K562 (cell line): ENCODE results near the gene USP37. TPM values are rescaled to one million over a fixed set of nuclear protein-coding genes. Genes with fewer than 3 reads are reported as not detected.
A peak's percentile ranks its signal among the peaks of the same experiment; 100 is the strongest.

Experiments used
- BDP1 ChIP-seq: IDR thresholded peaks from 3 replicates; pipeline ENCODE4 v1.6.1; 2011; ENCODE audit not compliant: insufficient read length, insufficient read depth
- BRD9 ChIP-seq: fragments of 450-650 bp; IDR thresholded peaks from 2 replicates; pipeline ENCODE4 v1.6.1; 2018; ENCODE audit warnings: low read depth; ENCODE audit not compliant: partially characterized antibody
- HMG20A ChIP-seq: fragments of 450-650 bp; formaldehyde crosslinking; conservative IDR thresholded peaks from 2 replicates; pipeline ENCODE4 v1.4.0; 2020; ENCODE audit warnings: mild to moderate bottlenecking, mixed read lengths
- HNRNPUL1 ChIP-seq: fragments of 200-400 bp; formaldehyde crosslinking; IDR thresholded peaks from 2 replicates; pipeline ENCODE4 v1.6.1; 2017; ENCODE audit warnings: low read length
- JUN ChIP-seq, 2 experiments: sonication (generic) in 1 of 2; formaldehyde crosslinking in 1 of 2; IDR thresholded peaks; 2 replicates each; pipeline versions ENCODE4 v1.6.1 to v1.8.0; 2012 to 2022; ENCODE audit warnings: borderline replicate concordance in 2 of 2, mild to moderate bottlenecking in 2 of 2, improper control_type of control experiment in 1 of 2, low read depth in 1 of 2, low read length in 1 of 2, missing genetic modification reagents in 1 of 2
- JUND ChIP-seq, 2 experiments: IDR thresholded peaks; 2 replicates in 1 of 2; 3 replicates in 1 of 2; pipeline ENCODE4 v1.6.1; 2011; ENCODE audit warnings: borderline replicate concordance in 2 of 2, low read depth in 2 of 2, low read length in 2 of 2, improper control_type of control experiment in 1 of 2, missing biosample characterization in 1 of 2, missing genetic modification characterization in 1 of 2, missing genetic modification reagents in 1 of 2
- MAFF ChIP-seq: IDR thresholded peaks from 2 replicates; pipeline ENCODE4 v1.6.1; 2012; ENCODE audit warnings: low read length, improper control_type of control experiment
- MBD2 ChIP-seq: sonication (generic); IDR thresholded peaks from 2 replicates; pipeline ENCODE4 v1.6.1; 2016; ENCODE audit warnings: low read depth, borderline replicate concordance
- NR1H2 ChIP-seq: sonication (generic); formaldehyde crosslinking; IDR thresholded peaks from 2 replicates; pipeline ENCODE4 v1.4.0; 2020; ENCODE audit warnings: mild to moderate bottlenecking, missing genetic modification reagents
- RBFOX2 ChIP-seq: fragments of 200-400 bp; formaldehyde crosslinking; IDR thresholded peaks from 2 replicates; pipeline ENCODE4 v1.6.1; 2017; ENCODE audit warnings: low read depth, mild to moderate bottlenecking, low read length, moderate library complexity
- RBM34 ChIP-seq: fragments of 200-400 bp; formaldehyde crosslinking; IDR thresholded peaks from 2 replicates; pipeline ENCODE4 v1.6.1; 2018; ENCODE audit warnings: low read length, borderline replicate concordance; ENCODE audit not compliant: insufficient read depth
- SAFB ChIP-seq: fragments of 200-400 bp; formaldehyde crosslinking; IDR thresholded peaks from 2 replicates; pipeline ENCODE4 v1.6.1; 2017; ENCODE audit warnings: low read depth, low read length, borderline replicate concordance
- SLC30A9 ChIP-seq: fragments of 250-450 bp; sonication (Bioruptor Pico); IDR thresholded peaks from 2 replicates; pipeline ENCODE4 v1.8.0; 2022; ENCODE audit warnings: mild to moderate bottlenecking, moderate library complexity
- SMAD2 ChIP-seq: fragments of 150-350 bp; IDR thresholded peaks from 2 replicates; pipeline ENCODE4 v1.6.1; 2014; ENCODE audit warnings: low read depth, mild to moderate bottlenecking, low read length
- TCF3 ChIP-seq: sonication (generic); formaldehyde crosslinking; IDR thresholded peaks from 2 replicates; pipeline ENCODE4 v1.4.0; 2020; ENCODE audit warnings: mild to moderate bottlenecking, missing genetic modification reagents
- ZNF780A ChIP-seq: fragments of 250-450 bp; sonication (Bioruptor Pico); IDR thresholded peaks from 2 replicates; pipeline ENCODE4 v1.5.0; 2021; ENCODE audit warnings: mild to moderate bottlenecking
- ZSCAN32 ChIP-seq: fragments of 450-650 bp; formaldehyde crosslinking; IDR thresholded peaks from 2 replicates; pipeline ENCODE4 v1.4.0; 2020; ENCODE audit warnings: mild to moderate bottlenecking, moderate library complexity
- polyA plus RNA-seq, 8 experiments: library from polyadenylated mRNA; depleted of rRNA in 4 of 8; stranded (reverse) in 5 of 8; unstranded in 3 of 8; fragments of >200 nt; fragmentation: Nextera tagmentation in 2 of 8; fragmentation: Illumina TruSeq in 1 of 8; extraction: Ambion mirVana in 2 of 8; extraction: Trizol in 1 of 8; gene quantifications; 2 replicates each; pipeline versions ENCODE4 v1.2.1 to v1.2.3, GENCODE V29; 2011 to 2014; ENCODE audit warnings: inconsistent platforms in 1 of 8, missing spikeins in 1 of 8
- total RNA-seq, 7 experiments: library from RNA; depleted of rRNA in 6 of 7; stranded (reverse); fragments of >200 nt in 6 of 7; fragmentation: Illumina TruSeq in 2 of 7; extraction: Trizol in 2 of 7; gene quantifications; 2 replicates each; pipeline versions ENCODE4 v1.2.1 to v1.2.3, GENCODE V29; 2011 to 2021; ENCODE audit warnings: low replicate concordance in 1 of 7
- TF ChIP-seq, protein P1 (sequence below): fragments of 200-800 bp; sonication (Bioruptor generic); IDR thresholded peaks from 2 replicates; pipeline ENCODE4 v1.6.1; 2017; ENCODE audit warnings: missing genetic modification characterization, missing compliant biosample characterization
- TF ChIP-seq, protein P2 (sequence below): sonication (generic); formaldehyde crosslinking; IDR thresholded peaks from 2 replicates; pipeline ENCODE4 v1.8.0; 2022; ENCODE audit warnings: missing genetic modification reagents, mild to moderate bottlenecking, moderate library complexity, borderline replicate concordance
- TF ChIP-seq, protein P3 (sequence below): sonication (generic); formaldehyde crosslinking; IDR thresholded peaks from 2 replicates; pipeline ENCODE4 v1.8.0; 2022; ENCODE audit warnings: mild to moderate bottlenecking, missing genetic modification reagents

The USP37 gene
- total and polyA plus RNA-seq, 9 of the 15 experiments (the other 6 are each of a cell fraction or from before 2014, with no cell fraction given), result 2.0 to 14.2 (median 8.5) TPM

DNA sequence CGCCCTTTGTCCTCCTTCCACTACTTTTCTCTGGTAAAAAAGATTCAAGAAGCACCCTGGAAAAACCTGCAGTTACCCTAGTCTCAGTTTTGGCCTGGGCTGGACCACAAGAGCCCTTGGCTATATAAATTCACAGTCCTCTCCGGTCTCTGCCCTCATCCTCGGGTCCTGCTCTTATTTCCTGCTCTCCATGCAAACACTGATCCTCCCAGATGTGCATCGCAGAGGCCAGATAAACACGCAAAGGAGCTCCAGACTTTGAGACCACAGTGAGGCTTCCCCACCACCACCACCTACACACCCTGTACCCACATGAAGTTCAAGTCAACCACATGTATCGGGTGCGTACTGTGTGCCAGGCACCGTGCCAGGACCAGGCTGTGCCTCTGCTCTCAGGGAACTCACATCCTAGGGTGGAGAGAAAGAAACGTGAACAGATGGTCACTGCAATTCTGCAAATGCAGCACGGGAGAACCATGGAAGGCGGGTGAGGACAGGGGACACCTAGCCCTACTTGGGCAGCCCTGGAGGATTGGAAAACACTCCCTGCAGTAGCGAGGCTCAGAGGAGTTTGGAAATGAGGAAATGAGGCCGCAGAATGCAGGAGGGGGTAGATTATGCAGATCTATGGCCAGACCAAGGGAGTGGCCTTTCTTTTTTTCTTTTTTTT is 161.1 kb downstream of the USP37 start (continued):
- TF ChIP-seq, protein P1, sequence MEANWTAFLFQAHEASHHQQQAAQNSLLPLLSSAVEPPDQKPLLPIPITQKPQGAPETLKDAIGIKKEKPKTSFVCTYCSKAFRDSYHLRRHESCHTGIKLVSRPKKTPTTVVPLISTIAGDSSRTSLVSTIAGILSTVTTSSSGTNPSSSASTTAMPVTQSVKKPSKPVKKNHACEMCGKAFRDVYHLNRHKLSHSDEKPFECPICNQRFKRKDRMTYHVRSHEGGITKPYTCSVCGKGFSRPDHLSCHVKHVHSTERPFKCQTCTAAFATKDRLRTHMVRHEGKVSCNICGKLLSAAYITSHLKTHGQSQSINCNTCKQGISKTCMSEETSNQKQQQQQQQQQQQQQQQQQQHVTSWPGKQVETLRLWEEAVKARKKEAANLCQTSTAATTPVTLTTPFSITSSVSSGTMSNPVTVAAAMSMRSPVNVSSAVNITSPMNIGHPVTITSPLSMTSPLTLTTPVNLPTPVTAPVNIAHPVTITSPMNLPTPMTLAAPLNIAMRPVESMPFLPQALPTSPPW, result no peak
- TF ChIP-seq MAFF (no peak), NR1H2 (CRISPR knock-in tag) (0 out of 2 replicates have a peak, but pooled peaks have one; percentile 26), TCF3 (CRISPR knock-in tag) (peak; percentile 18; the same call in 1 of the 2 replicates), JUN (IDR thresholded peaks at IDR 0.05; ENCODE audit: borderline replicate concordance, low read depth, low read length) (no peak), JUN (CRISPR knock-in tag; IDR thresholded peaks at IDR 0.05; ENCODE audit: borderline replicate concordance) (no peak), RBM34 (no peak), HNRNPUL1 (no peak; the same call in 1 of the 2 replicates), ZSCAN32 (CRISPR knock-in tag) (no peak), JUND (IDR thresholded peaks at IDR 0.05; ENCODE audit: borderline replicate concordance, low read depth, low read length) (0 out of 2 replicates have a peak, but pooled peaks have one; percentile 17), JUND (tag; IDR thresholded peaks at IDR 0.05; ENCODE audit: borderline replicate concordance, low read depth, low read length) (no peak), ZNF780A (CRISPR knock-in tag) (no peak), MBD2 (no peak), BRD9 (peak; percentile 19), SMAD2 (no peak), SLC30A9 (CRISPR knock-in tag) (no peak), SAFB (no peak), HMG20A (no peak), RBFOX2 (no peak), BDP1 (no peak)
- TF ChIP-seq, protein P2, sequence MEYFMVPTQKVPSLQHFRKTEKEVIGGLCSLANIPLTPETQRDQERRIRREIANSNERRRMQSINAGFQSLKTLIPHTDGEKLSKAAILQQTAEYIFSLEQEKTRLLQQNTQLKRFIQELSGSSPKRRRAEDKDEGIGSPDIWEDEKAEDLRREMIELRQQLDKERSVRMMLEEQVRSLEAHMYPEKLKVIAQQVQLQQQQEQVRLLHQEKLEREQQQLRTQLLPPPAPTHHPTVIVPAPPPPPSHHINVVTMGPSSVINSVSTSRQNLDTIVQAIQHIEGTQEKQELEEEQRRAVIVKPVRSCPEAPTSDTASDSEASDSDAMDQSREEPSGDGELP (CRISPR knock-in tag), result 0 out of 2 replicates have a peak, but pooled peaks have one; percentile 45
- TF ChIP-seq, protein P3, sequence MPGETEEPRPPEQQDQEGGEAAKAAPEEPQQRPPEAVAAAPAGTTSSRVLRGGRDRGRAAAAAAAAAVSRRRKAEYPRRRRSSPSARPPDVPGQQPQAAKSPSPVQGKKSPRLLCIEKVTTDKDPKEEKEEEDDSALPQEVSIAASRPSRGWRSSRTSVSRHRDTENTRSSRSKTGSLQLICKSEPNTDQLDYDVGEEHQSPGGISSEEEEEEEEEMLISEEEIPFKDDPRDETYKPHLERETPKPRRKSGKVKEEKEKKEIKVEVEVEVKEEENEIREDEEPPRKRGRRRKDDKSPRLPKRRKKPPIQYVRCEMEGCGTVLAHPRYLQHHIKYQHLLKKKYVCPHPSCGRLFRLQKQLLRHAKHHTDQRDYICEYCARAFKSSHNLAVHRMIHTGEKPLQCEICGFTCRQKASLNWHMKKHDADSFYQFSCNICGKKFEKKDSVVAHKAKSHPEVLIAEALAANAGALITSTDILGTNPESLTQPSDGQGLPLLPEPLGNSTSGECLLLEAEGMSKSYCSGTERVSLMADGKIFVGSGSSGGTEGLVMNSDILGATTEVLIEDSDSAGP (CRISPR knock-in tag), result no peak
